DMS153 (cell line): ENCODE results near the gene DDAH2.

ENCODE experiments used
- DNase-seq: peaks from one replicate; lab custom pipeline; 2025; lab: John Stamatoyannopoulos, UW

Gene DDAH2

DNA sequence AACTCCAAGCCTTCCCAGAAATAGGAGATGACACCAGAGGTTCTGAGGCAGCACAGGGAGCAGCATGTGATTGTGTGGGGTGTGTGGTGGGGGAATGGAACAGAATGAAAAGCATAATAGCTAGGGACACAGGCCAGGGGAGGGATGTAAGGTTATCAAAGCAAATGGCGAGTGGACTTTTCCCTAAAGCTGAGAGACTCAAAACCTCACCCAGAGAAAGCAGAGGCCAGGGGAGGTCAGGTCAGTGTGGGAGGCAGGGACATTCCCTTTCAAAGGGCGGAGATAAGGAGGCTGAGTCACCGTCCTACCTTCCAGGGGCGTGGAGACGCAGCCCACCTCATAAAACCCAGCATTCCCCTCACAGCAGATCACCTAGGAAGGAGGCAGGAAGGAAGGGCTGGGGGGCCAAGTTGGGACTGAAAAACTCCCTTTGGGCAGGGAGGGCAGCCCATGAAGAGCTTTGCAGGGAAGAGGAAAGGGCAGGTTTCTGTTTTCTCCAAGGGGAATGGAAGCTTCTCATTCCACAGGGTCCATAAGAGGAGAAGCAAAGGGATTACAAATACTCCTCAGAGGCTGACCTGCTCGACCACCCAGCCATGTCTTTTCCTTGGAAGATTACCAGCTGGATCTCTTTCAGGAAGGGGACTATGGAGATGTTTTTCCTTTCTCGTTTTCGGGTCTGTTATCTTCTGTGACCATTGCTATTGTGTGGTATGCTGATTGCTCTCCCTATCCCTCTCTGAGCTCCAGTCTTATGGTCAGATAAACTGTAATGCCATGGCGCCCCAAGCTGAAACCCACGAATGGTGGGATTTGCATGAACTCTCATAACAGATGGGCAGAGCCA, 38.6 kb downstream of the DDAH2 start:
- DNase-seq = no peak

DNA sequence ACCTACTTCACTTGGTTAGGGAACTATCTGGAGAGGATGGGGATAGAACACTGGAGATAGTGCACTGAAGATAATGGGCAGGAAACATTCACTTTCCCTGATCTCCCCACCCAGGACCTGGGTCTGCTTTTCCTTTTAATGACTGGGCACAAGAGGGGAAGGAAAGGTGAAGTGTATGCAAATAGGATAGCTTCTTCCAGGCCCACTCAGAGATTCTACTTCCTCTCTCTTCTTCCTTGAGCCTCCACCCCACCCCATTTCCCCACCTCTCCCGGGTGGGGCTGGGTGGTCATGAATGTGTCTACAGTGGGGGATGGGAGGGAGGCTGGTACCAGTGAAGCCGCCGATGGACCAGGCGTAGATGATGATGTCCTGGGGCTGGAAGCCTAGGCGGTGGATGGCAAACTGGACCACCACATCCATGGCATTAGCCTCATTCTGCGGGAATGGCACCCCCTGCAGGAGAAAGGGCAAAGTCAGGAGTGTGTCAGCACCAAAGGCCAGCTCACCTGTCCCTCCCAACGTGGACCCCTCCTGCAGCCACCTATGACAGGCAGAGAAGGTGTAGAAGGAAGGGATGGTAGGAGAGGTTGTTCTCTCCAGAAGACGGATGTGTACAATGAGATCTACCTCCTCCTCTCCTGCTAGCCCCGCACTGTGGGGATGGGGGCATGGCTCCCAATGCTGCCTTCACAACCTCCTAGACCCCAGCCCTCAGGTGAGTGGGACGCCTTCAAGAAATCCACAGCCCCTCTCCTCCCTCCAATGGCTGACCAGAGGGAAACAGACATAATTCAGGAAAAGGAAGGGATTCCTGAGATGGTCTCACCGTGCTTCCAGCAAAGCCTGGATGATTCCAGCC, 39.6 kb downstream of the DDAH2 start:
- DNase-seq = no peak

DNA sequence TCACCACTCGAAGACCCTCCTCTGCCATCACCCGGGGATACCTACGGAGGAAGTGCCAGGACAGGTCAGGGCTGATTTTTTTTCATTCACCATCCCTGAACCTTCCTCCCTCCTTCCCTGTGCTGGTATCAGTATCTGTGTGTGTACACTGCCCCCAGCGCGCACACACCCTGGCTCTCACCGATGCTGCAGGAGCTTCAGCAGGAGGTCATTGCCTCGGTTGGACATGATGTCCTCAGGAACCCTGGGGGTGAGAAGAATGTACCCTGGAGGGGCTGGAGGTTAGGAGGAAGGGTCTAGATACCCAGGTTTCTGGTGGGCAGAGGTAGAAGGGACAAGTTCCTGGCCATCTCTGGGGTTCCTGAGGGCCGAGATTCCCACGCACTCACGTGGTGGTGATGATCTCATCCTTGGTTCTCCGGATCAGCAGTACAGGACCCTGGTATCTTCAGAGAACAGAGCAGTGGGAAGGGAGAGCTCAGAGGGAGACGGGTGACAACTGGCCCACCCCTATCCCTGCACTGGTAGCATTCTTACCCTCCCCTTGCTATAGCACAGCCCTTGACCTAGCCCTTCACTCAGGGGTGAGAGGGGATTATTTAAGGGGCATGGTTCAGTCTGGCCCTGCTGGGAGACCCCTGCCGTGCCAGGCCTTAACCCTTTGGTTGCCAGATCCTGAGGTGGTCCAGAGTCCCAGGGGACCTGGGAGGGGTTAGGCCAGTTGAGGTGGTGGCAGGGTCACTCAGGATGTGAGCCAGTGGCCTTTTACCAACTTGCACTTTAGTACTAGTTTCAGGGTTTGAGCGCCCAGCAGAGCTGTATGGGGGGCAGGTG, 41.0 kb downstream of the DDAH2 start:
- no peak for DNase-seq

DNA sequence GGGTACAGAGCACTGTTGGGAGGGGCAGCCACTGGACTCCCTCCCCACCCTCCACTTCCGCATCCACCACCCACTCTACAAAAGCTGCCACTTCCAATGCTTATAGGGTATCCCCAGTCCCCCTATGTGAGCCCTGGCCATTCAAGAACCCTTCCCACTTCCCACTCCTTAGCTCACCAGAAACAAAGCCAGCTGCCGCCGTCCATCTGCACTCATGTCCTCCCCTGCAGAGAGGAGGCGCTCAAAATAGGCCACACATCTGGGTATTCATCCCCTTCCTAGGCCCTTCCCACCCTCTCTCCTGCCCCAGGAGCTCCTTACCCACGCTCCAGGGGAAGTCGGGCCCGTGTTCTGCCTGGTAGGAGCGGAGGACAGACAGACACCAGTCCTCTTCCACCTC, 41.8 kb downstream of the DDAH2 start:
- no peak for DNase-seq

DNA sequence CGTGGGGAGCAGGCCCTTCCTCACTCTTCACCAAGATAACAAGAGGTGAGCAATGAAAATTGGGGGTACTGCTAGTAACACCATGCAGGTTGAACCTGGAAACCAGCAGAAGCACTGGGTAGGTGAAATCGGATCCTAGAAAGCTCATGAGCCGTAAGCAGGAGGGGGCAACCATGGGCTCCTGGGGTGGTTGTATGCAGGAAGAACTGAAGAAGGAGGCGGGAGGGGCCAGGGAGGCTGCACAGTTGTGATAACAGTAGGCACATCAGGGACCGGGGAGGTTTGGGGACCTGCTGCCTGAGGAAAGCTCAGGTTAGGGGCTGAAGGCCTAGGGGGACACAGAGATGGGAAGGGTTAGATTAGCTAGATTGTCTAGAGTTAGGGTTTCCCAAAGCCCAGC, 42.6 kb downstream of the DDAH2 start:
- no peak for DNase-seq

DNA sequence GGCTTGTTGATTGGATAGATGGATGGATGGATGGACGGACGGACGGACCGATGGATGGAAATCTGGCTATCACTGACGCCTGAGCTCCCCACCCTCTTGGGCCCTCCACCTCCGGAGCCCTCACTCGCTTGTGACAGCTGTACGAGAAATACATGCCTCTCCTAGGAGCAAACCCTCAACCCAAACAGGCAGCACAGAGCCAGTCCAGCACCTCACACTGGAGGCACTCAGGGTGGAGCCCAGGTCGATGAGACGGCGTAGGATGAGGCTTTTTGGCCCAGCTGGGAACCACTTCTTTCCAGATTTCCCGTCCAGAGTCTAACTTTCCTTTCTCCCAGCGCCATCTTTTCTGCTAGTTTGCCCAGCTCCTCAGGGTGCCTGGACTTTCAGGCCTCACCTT, 45.5 kb downstream of the DDAH2 start:
- no peak for DNase-seq

DNA sequence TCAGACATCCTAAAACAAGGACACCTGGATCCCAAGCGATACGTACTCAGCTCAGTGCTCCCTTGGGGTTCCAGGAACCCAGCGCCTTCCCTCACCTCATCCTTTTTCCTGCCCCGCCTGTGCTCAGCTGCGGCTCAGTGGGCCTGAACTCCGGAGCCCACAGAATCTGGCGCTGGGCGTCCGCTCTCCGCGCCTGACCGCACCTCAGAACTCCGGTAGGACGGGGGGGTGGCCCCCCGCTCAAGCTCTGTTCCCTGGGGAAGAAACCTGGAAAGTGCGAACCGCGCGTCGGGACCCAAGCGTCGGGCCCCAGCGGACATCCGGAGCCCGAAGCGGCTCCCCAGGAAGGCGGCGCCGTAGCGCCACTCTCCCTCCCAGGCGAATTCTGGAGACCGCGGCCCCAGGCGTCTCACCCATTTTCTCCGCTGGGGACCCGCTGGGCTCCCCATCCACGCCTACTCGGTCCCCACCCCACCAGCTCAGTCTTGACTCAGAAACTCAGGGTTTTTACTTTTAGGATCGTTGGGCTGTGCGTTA, 47.9 kb downstream of the DDAH2 start:
- DNase-seq = no peak

DNA sequence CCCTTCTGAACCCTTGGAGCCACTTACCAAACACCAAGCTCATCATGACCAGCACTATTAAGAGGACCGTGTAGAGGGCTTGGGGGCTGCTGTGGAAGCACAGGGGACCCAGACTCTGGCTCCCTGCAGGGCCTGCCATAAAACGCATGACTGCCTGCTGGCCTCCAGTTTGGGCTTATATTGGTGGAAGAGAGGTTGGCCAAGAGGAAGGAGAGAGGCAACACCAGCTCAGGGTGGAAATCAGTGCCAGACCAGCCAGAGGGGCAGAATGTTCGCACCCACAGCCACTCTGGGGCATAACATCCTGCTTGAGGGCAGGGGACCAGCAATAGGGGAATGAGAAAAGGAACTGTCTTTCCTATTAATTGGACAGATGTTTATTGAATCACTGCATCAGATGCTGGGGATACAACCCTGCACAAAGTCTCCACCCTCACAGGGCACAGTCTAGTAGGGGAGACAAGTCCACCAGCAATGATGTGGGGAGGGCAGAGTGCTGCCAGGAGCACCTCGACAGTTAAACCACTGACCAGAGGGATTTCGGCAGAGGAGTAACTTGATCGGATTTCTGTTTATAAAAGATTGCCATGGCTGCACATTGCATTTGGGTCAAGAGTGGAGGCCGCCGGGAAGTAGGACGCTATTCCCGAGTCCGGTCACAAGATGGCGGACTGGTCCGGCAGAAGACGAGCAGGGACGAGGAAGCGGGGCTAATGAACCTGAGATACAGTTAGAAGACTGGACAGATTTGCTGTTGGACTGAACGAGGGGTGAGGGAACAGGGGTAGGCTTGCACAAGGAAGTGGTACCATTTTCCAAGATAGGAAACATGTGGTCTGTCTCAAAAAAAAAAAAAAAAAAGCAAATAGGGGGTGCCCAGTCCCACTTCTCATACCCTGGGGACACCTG, 48.6 kb downstream of the DDAH2 start, which contains the start of gene LY6G5C:
LY6G5C (minus strand) TSS at position 842 of the 909 bp plus-strand sequence; CDS start at position 148, 694 bp downstream.
- peak; percentile 89 for DNase-seq

DNA sequence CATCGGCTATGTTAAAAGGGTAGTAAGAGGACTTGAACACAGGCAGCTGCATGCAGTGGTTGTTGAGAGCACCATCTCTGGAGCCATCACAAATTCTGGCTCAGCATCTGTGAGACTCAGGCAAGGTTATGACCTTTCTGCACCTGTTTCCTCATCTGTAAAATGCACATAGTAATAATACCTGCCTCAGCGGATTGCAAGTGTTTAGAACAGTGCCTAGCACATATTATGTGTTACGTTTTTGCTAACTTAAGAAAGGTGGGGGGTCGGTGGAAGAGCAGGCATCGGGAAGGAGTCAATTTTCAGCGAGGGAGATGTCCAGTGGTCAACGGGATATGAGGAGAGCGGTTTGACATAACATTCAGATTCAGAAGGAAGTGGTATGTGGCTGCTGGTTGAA, 51.1 kb downstream of the DDAH2 start:
- no peak for DNase-seq
